Ramos (cell line): Measurements from ENCODE around the gene OR5H1.

Experiments used
- in situ Hi-C: fragments of 300-500 bp; cut with MboI; formaldehyde crosslinking; loops from one replicate; pipeline ENCODE4 v1.14.3; 2022; ENCODE audit warnings: low sequenced_read_pairs; ENCODE audit not compliant: unreplicated experiment

OR5H1 gene

DNA sequence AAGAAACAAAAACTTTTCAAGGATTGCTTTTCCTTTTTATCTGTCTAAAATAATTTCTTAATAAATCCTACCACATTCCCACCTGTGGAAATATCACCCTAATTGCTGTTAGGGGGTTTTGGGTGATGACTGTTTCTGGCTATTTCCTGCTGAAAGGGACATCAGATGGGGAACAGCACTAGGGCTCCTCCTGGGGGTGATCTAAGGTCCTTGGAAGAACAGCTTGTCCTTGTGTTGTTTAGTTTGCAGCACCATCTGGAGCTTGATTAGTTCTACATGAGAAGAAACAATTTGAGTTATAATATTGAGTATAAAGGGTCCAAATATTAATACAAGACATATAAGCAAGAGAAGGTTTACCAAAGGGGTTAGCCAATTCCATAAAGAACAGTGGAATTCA lies 54.7 kb downstream of the OR5H1 start:
- in situ Hi-C loops: no loop called here
